ENCODE results near the gene PDCD1.
A peak's percentile ranks its signal among the peaks of the same experiment; 100 is the strongest.
"Not testable (repeated sequence)": the region's sequence is repeated elsewhere in the genome, so short reads cannot be mapped to it uniquely, and the experiment has no call there.

The PDCD1 gene

GRCh38 chr2:241877197-241877685 lies 18.5 kb upstream of the PDCD1 start:
- DNase-seq: no peak

- no peak for DNase-seq
Observed at GRCh38 chr2:241876528-241877196, 18.0 kb upstream of the PDCD1 start.

- not testable (repeated sequence) for DNase-seq
Observed at GRCh38 chr2:241875754-241876527, 17.2 kb upstream of the PDCD1 start.

- DNase-seq: no peak
Observed at GRCh38 chr2:241874277-241874925, 15.7 kb upstream of the PDCD1 start.

- DNase-seq: no peak
Observed at GRCh38 chr2:241873803-241874110, 15.1 kb upstream of the PDCD1 start.

- no peak for DNase-seq
Observed at GRCh38 chr2:241873081-241873802, 14.5 kb upstream of the PDCD1 start.

- DNase-seq: no peak
Observed at GRCh38 chr2:241872313-241872642, 13.6 kb upstream of the PDCD1 start.

GRCh38 chr2:241871538-241872312 lies 13.0 kb upstream of the PDCD1 start:
- no peak for DNase-seq

- no peak for DNase-seq
Observed at GRCh38 chr2:241870611-241871537, 12.2 kb upstream of the PDCD1 start.

GRCh38 chr2:241870081-241870541 lies 11.4 kb upstream of the PDCD1 start:
- no peak for DNase-seq

GRCh38 chr2:241869087-241869961 lies 10.6 kb upstream of the PDCD1 start, which contains the start of gene RTP5:
RTP5 (plus strand) TSS chr2:241869729; CDS start chr2:241869757, 28 bp downstream.
- no peak for DNase-seq

- no peak for DNase-seq
Observed at GRCh38 chr2:241868661-241869081, 10.0 kb upstream of the PDCD1 start.

- peak; percentile 27 for DNase-seq
Observed at GRCh38 chr2:241867776-241868420, 9.2 kb upstream of the PDCD1 start.

GRCh38 chr2:241866790-241867645 lies 8.3 kb upstream of the PDCD1 start:
- DNase-seq: no peak

- DNase-seq: no peak
Observed at GRCh38 chr2:241865957-241866789, 7.5 kb upstream of the PDCD1 start.

- no peak for DNase-seq
Observed at GRCh38 chr2:241865416-241865956, 6.8 kb upstream of the PDCD1 start.

GRCh38 chr2:241864850-241865213 lies 6.1 kb upstream of the PDCD1 start:
- no peak for DNase-seq
